Right ventricle myocardium superior (tissue), 1 donor: ENCODE results near the gene ARSJ. TPM values are rescaled to one million over a fixed set of nuclear protein-coding genes. Genes with fewer than 3 reads are reported as not detected.

Experiments
- ATAC-seq: fragments of 200-7000 bp; cut with Tn5 transposase; one replicate; pipeline ENCODE4 v1.9.1; 2020; ENCODE audit warnings: mild to moderate bottlenecking; ENCODE audit not compliant: poor library complexity
- DNase-seq: peaks from one replicate; pipeline ENCODE4 v3.0.0-alpha.2; 2020
- intact Hi-C: fragments of 100-400 bp; cut with DNase I; formaldehyde crosslinking; loops from one replicate; pipeline ENCODE4 v1.11.2; 2022
- total RNA-seq: library from RNA; stranded (reverse); fragmentation: NEBNext Ultra II Directional; extraction: Animal tissue kit (Norgen Biotek cat#: 25700); gene quantifications from one replicate; pipeline ENCODE4 v1.2.1, GENCODE V29; 2021
- donor health status: DM: no; HTN: yes; CAD: no; lungs with severe emphysema.

ARSJ gene
- total RNA-seq, 1 donor from 2014 or later = 0.70 TPM

DNA sequence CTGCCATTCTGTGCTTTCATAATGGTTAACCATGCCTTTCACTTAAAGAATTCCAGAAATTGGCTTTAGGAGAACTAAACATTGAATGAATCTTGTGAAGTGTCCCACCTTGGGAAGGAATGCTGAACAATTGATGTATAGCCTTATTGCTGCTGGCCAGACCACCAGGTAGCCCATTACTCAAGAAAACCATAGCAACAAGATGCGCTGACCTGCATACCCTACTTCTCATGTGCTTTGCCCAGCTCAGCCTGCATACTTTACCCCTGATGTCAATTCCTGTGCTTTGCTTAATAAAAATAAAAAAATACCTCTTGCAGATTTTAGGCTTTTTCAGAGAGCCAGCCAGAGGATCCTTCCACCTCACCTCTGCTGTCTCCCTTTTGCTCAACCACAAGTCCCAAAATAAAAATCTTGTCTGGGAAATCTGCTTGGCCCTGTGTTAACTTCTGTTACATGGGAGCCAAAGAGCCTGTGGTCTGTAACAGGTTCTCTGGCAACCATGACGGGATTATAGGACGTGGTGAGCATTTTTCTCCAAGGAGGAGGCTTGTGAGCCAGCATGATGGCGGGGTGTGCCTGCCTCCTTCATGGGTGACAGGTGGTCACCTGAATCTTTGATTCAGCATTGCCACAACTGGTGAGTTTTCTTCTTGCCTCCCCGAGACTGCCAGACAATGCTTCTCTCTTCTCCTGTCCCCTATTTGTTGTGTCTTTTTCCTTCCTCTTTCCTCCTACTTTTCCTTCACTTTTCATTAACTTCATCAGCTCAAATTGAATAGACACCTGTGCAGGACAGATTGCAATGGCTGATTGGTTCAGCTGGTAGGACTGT, 106.8 kb downstream of the ARSJ start:
- no peak for ATAC-seq
- DNase-seq = no peak
- intact Hi-C loops = no loop called here

DNA sequence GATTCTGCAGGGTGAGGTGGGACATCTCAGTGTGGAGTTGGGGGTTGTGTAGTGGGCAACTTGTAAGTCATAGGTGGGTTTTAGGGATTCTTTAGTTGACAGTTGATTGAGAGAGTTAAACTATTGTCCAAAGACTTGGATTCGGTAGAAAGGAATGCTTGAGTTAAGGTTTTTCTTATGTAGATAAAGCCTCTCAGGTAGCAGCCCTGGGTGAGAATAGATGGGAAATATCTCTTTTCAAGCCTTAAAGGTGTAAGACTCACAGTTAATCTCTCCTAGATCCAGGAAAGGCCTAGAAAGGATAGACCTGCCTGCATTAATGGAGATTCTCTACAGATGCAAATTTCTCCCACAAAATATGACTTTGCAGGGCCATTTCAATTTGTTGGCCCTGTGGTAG, 108.4 kb downstream of the ARSJ start:
- intact Hi-C loops = no loop called here
- ATAC-seq (no peak), DNase-seq (no peak)

DNA sequence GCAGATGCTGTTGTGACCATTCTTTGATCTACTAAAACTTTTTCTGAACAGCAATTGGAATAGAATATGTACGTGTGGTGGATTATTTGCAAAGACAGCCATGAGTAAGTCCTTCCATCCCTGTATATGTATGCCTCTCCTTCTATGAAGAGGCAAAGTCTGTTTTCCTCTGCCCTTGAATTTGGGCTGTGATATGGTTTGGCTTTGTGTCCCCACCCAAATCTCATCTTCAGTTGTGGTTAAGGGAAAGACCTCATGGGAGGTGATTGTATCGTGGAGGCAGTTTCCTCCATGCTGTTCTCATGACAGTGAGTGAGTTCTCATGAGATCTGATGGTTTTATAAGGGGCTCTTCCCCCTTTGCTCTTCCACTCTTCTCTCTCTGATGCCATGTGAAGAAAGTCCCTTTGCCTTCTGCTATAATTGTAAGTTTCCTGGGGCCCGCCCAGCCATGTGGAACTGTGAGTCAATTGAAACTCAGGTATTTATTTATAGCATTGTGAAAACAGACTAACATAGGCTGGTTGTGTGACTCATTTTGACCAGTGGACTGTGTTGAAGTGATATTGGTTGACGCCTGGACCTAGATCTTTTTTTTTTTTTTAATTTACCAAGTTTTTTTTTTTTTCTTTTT, 109.6 kb downstream of the ARSJ start:
- ATAC-seq = no peak
- intact Hi-C loops = no loop called here
- no peak for DNase-seq

DNA sequence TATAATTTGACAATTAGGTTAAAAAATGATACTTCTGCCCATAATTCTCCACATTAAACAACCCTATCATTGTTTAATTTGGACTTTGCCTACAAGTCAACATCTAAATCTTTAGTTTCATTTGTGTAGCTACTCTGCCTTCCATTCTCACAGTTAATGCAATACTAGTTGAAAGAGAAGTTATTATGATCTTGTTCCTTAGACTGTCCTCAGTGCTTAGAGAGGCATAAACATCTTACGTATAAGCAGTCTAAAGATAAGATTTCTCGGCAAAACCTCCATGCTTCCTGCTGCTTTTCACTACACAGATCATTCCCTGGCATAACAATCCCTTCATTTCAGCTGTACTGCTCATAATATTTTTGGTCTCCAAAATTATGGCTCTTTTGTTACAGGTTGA, 112.8 kb downstream of the ARSJ start:
- ATAC-seq (no peak), DNase-seq (no peak)
- intact Hi-C loops = no loop called here

DNA sequence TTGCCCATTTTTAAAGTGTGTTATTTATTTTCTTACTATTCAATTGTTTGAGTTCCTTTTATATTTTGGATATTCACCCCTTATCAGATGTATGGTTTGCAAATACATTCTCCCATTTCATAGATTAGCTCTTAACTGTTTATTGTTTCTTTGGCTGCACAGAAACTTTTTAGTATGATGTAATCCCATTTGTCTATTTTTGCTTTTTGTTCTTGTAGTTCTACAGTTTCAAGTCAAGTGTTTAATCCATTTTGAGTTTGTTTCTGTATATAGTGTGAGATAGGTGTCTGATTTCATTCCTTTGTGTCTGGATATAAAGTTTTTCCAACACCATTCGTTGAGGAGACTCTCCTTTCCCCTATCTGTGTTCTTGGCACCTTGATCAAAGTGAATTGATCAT, 120.5 kb downstream of the ARSJ start:
- intact Hi-C loops = no loop called here
- ATAC-seq (no peak), DNase-seq (no peak)

DNA sequence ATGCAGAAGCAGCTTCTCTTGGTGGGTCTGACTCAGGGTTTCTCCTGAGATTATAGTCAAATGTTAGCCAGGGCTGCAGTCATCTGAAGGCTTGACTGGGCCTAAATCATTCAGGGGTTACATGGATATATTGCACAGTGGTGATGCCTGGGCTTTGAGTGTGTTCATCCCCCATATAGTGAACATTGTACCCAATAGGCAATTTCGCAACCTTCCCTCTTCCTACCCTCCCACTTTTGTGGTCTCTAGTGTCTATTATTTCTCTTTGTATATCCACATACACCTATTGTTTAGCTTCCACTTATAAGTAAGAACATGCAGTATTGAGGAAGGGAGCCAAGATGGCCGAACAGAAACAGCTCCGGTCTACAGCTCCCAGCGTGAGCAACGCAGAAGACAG, 127.6 kb downstream of the ARSJ start:
- intact Hi-C loops = no loop called here
- no peak for ATAC-seq
- no peak for DNase-seq

Other genes with a start within 250 kb of the ARSJ start
- 194 TPM for gene CAMK2D, start 217.9 kb downstream of the ARSJ start, total RNA-seq